ENCODE data around the gene HMBS. TPM values are rescaled to one million over a fixed set of nuclear protein-coding genes. Genes with fewer than 3 reads are reported as not detected.
A peak's percentile ranks its signal among the peaks of the same experiment; 100 is the strongest.
"Not testable (repeated sequence)": the region's sequence is repeated elsewhere in the genome, so short reads cannot be mapped to it uniquely, and the experiment has no call there.

The HMBS gene
- total RNA-seq, 2 experiments from 2014 or later, result 17.3 to 18.8 TPM

DNA sequence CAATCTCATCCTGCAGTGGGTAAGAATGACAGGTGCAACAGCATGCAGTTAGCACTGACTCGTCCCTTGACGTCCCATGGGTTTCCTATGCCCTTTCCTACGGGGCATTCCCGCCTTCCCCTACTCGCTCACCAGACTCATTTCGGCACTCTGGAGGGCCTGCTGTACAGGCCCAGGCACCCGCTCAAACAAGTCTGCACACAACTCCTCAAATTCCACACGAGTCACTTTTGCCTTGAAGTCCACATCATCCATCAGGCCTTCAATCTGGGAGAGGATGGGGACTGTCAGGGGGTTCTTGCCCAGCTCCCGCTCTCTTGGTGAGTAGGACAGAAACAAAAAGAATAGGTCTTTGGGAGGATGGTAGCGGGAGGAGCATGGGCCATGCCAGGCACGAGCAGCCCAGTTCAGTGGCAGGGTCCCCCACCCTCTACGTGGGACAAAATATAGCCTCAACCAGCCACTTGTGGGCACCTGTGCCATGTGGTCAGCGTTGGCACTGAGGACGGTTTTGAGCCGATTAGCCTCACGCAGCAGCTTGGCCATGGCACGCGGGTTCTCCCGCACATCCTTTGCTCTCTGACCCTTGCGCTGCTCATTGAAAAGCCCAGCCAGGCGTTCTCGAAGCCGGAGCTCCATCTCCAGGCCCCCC lies 32.4 kb upstream of the HMBS start:
- H3K4me3 Mint-ChIP-seq, result no peak overlapping the region

GRCh38 chr11:119054418-119054817 lies 30.3 kb upstream of the HMBS start:
- Mint-ChIP-seq H3K4me1 (peaks cover 65% of the 10 kb centered on the region), H3K36me3 (ENCODE audit: low read depth) (peaks cover 61% of the 10 kb centered on the region), H3K4me3 (no peak overlapping the region), H3K27ac (no peak overlapping the region), H3K9me3 (no peaks in the 10 kb centered on the region), H3K27me3 (no peaks in the 10 kb centered on the region)
- DNase-seq, result no peak
- ChIA-PET CTCF (interaction anchor here (1.0 to 3.1 kb wide), 4 partner anchors 13 to 36 kb away, joined by 3 to 21 read pairs (median 6); partner anchors contain the start of genes HMBS, RPS25, SLC37A4 and TRAPPC4), POLR2A (interaction anchor here (0.6 to 5.8 kb wide), 5 partner anchors 12 to 57 kb away, joined by 3 to 82 read pairs (median 7); partner anchors contain the start of genes CENATAC and VPS11)

More for the DNA sequence above, 32.4 kb upstream of the HMBS start:
- H3K27me3 Mint-ChIP-seq, result no peaks in the 10 kb centered on the region
- ChIA-PET CTCF (no interaction called here), POLR2A (interaction anchor here (1.1 to 2.1 kb wide), 3 partner anchors 8 to 42 kb away, joined by 3 to 5 read pairs (median 4); no protein-coding TSS in a partner anchor)
- H3K36me3 Mint-ChIP-seq (ENCODE audit: low read depth), result peaks cover 78% of the 10 kb centered on the region
- no peak for DNase-seq
- no peaks in the 10 kb centered on the region for H3K9me3 Mint-ChIP-seq
- H3K4me1 Mint-ChIP-seq, result peaks cover 56% of the 10 kb centered on the region
- H3K27ac Mint-ChIP-seq, result peak overlapping the region; percentile 47

DNA sequence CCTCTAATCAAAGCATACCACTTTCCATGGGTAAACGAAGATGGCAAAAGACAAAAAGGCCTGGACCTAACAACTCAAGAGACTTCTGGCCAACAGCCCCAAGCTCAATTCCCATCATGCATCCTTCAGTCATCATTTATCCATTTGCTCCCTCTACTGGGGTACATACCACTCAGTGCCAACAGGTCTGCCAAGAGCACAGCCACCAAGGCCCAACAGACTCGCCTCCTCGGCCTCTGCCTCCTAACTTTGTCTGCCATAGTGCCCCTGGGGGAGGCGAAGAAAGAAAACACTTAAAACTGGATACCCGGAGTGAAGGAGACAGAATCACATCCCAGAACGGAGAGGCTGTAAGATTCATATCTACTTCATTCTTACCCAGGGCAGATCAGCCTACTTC lies 28.8 kb upstream of the HMBS start:
- Mint-ChIP-seq H3K4me3 (peak overlapping the region; percentile 95), H3K4me1 (peaks cover 60% of the 10 kb centered on the region), H3K27me3 (no peaks in the 10 kb centered on the region), H3K36me3 (ENCODE audit: low read depth) (peaks cover 52% of the 10 kb centered on the region), H3K9me3 (no peaks in the 10 kb centered on the region), H3K27ac (peak overlapping the region; percentile 79)
- CTCF ChIA-PET, result interaction anchor here (0.6 to 3.1 kb wide), 21 partner anchors 9 to 265 kb away, joined by 3 to 21 read pairs (median 4); partner anchors contain the start of genes C2CD2L, DPAGT1, HMBS and RPS25
- POLR2A ChIA-PET, result interaction anchor here (0.8 to 5.8 kb wide), 29 partner anchors 9 to 268 kb away, joined by 3 to 82 read pairs (median 6); partner anchors contain the start of genes C2CD2L, CENATAC, DDX6 and DPAGT1
- DNase-seq, result no peak

- CTCF ChIA-PET, result interaction anchor here (0.6 to 3.1 kb wide), 22 partner anchors 9 to 265 kb away, joined by 3 to 21 read pairs (median 4); partner anchors contain the start of genes C2CD2L, DPAGT1, HMBS and RPS25
- H3K27ac Mint-ChIP-seq, result peak overlapping the region; percentile 91
- H3K9me3 Mint-ChIP-seq, result no peaks in the 10 kb centered on the region
- H3K4me3 Mint-ChIP-seq, result peak overlapping the region; percentile 95
- POLR2A ChIA-PET, result interaction anchor here (0.8 to 5.8 kb wide), 31 partner anchors 9 to 268 kb away, joined by 3 to 82 read pairs (median 5); partner anchors contain the start of genes C2CD2L, CENATAC, DDX6 and DPAGT1
- H3K4me1 Mint-ChIP-seq, result peaks cover 56% of the 10 kb centered on the region
- peak; percentile 52 for DNase-seq
- H3K36me3 Mint-ChIP-seq (ENCODE audit: low read depth), result peaks cover 46% of the 10 kb centered on the region
- no peaks in the 10 kb centered on the region for H3K27me3 Mint-ChIP-seq
These were observed 28.2 kb upstream of the HMBS start for GRCh38 chr11:119056421-119056999.

DNA sequence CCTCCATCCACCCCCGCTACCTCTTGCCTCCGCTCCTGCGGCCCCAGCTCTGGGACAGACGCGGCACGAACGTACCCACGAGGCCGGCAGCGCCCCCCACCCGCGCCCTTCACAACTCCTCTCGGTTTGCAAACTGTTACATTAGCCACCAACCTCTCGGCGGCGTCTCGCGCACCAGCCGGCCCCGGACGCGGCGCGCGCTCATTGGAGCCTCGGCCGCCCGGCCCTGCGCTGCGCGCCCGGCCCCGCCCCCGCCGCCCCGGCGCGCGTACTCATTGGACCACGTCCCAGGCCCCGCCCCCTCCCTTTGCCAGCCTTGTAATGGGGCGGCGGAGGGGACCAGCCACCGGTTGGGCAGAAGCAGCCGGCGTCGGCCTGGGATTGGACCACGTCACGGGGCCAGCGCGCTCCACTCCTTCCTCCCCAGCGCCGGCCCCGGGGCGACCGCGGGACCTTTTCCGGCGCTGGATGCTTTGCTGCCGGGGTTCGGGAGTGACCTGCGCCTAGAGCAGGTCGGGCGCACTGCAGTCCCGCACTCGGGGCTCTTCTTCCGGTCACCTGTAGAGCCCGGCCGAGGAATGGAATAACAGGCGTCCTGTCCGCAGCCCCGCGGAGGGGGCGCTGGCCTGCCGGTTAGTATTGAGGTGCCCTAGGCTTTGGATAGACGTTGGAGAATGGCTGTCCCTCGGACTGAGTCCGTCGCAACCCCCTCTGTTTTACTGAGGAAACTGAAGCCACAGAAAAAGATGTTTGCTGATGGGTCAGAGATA lies 27.5 kb upstream of the HMBS start, which contains the start of gene HYOU1:
HYOU1 (minus strand) TSS at position 206 of the 770 bp plus-strand sequence. CDS start 1,045 bp downstream, outside the sequence.
- Mint-ChIP-seq H3K4me1 (peaks cover 52% of the 10 kb centered on the region), H3K27ac (peak within 1 kb of the TSS; percentile 91), H3K27me3 (no peaks in the 10 kb centered on the region), H3K9me3 (no peaks in the 10 kb centered on the region), H3K36me3 (ENCODE audit: low read depth) (peaks cover 41% of the 10 kb centered on the region), H3K4me3 (peak within 1 kb of the TSS; percentile 95)
- CTCF ChIA-PET, result interaction anchor here (0.6 to 3.1 kb wide), 17 partner anchors 8 to 216 kb away, joined by 3 to 21 read pairs (median 4); partner anchors contain the start of genes DPAGT1, HMBS, NLRX1 and RPS25
- POLR2A ChIA-PET, result interaction anchor here (0.7 to 5.8 kb wide), 31 partner anchors 10 to 269 kb away, joined by 3 to 82 read pairs (median 4); partner anchors contain the start of genes CENATAC, DDX6, DPAGT1 and HINFP
- DNase-seq, result peak; percentile 99

- Mint-ChIP-seq H3K36me3 (ENCODE audit: low read depth) (peaks cover 23% of the 10 kb centered on the region), H3K4me1 (peaks cover 39% of the 10 kb centered on the region)
- H3K27ac Mint-ChIP-seq, H3K9me3 Mint-ChIP-seq, H3K27me3 Mint-ChIP-seq, H3K4me3 Mint-ChIP-seq, CTCF ChIA-PET, DNase-seq, POLR2A ChIA-PET: not testable (repeated sequence)
These were observed 25.6 kb upstream of the HMBS start for GRCh38 chr11:119059128-119059527.

GRCh38 chr11:119061256-119061655 lies 23.4 kb upstream of the HMBS start:
- Mint-ChIP-seq H3K4me1 (peaks cover 31% of the 10 kb centered on the region), H3K4me3 (no peak overlapping the region), H3K36me3 (ENCODE audit: low read depth) (peaks cover 4% of the 10 kb centered on the region), H3K9me3 (no peaks in the 10 kb centered on the region), H3K27ac (no peak overlapping the region), H3K27me3 (no peaks in the 10 kb centered on the region)
- POLR2A ChIA-PET, result interaction anchor here (0.9 to 2.2 kb wide), 3 partner anchors 31 to 43 kb away, joined by 3 to 6 read pairs (median 5); partner anchors contain the start of gene RPS25
- no peak for DNase-seq
- CTCF ChIA-PET, result interaction anchor here (0.8 kb wide), 1 partner anchor 135 kb away, joined by 3 read pairs; no protein-coding TSS in a partner anchor

- H3K4me1 Mint-ChIP-seq, result peaks cover 36% of the 10 kb centered on the region
- H3K36me3 Mint-ChIP-seq (ENCODE audit: low read depth), result peaks cover 5% of the 10 kb centered on the region
- H3K4me3 Mint-ChIP-seq, result no peak overlapping the region
- no peak overlapping the region for H3K27ac Mint-ChIP-seq
- ChIA-PET CTCF (interaction anchor here (0.8 kb wide), 1 partner anchor 33 kb away, joined by 3 read pairs; no protein-coding TSS in a partner anchor), POLR2A (interaction anchor here (0.7 to 2.2 kb wide), 4 partner anchors 30 to 163 kb away, joined by 4 to 6 read pairs (median 5); no protein-coding TSS in a partner anchor)
- H3K27me3 Mint-ChIP-seq, result no peaks in the 10 kb centered on the region
- H3K9me3 Mint-ChIP-seq, result no peaks in the 10 kb centered on the region
- DNase-seq, result no peak
These were observed 21.9 kb upstream of the HMBS start for GRCh38 chr11:119062779-119063178.

GRCh38 chr11:119065369-119065768 lies 19.3 kb upstream of the HMBS start:
- Mint-ChIP-seq H3K27me3 (no peaks in the 10 kb centered on the region), H3K4me3 (peak overlapping the region; percentile 17), H3K27ac (peak overlapping the region; percentile 28), H3K4me1 (peaks cover 41% of the 10 kb centered on the region), H3K9me3 (no peaks in the 10 kb centered on the region), H3K36me3 (ENCODE audit: low read depth) (peaks cover 14% of the 10 kb centered on the region)
- ChIA-PET CTCF (interaction anchor here (0.7 to 1.2 kb wide), 5 partner anchors 9 to 273 kb away, joined by 3 to 7 read pairs (median 3); a partner anchor contains a TSS), POLR2A (interaction anchor here (0.5 to 4.7 kb wide), 5 partner anchors 9 to 141 kb away, joined by 3 to 105 read pairs (median 4); partner anchors contain the start of genes CBL, HMBS and HYOU1)
- DNase-seq, result peak; percentile 65

DNA sequence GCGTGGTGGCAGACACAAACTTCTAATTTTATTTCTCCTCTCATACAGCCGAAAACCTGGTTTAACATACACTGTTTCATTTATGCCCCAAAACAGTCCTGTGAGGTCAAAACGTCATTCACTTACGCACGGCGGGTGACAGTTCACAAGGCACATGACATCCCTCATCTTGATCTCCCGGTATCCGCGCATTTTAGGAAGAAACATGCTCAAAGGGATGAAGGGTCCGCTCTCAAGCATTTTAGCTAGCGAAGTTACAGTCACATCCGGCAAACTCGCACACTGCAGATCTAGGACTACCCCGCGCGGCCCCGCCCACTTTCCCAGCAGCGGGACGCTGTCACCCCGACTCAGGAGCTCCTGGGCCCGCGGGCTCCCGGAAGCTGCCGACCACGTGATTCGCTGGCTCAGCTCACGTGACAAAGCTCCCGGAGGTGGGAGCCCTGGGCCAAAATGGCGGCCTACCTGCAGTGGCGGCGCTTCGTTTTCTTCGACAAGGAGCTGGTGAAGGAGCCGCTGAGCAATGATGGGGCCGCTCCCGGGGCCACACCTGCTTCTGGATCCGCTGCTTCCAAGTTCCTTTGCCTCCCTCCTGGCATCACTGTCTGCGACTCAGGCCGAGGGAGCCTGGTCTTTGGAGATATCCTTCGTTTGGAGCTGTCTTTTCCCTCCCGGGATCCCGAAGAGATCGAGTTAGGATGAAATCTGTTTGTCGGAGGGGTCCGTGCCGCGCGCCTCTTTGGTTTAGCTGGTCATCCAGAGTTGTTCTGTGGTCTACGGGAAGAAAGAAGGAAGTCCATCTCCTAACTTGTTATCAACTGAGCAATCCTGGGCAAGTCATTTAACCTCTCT lies 17.1 kb upstream of the HMBS start, which contains the start of gene VPS11:
VPS11 (plus strand) TSS at position 448 of the 852 bp plus-strand sequence; CDS start at position 454, 6 bp downstream.
- H3K9me3 Mint-ChIP-seq, result no peaks in the 10 kb centered on the region

GRCh38 chr11:119077839-119078238 lies 6.8 kb upstream of the HMBS start:
- H3K4me3 Mint-ChIP-seq, result no peak overlapping the region
- POLR2A ChIA-PET, result interaction anchor here (0.8 to 2.9 kb wide), 2 partner anchors 10 to 22 kb away, joined by 3 to 14 read pairs; partner anchors contain the start of gene VPS11
- H3K9me3 Mint-ChIP-seq, result no peaks in the 10 kb centered on the region
- CTCF ChIA-PET, result no interaction called here
- no peak overlapping the region for H3K27ac Mint-ChIP-seq
- H3K4me1 Mint-ChIP-seq, result no peaks in the 10 kb centered on the region
- no peaks in the 10 kb centered on the region for H3K27me3 Mint-ChIP-seq
- no peak for DNase-seq
- peaks cover 56% of the 10 kb centered on the region for H3K36me3 Mint-ChIP-seq (ENCODE audit: low read depth)

More for the DNA sequence above, 17.1 kb upstream of the HMBS start, which contains the start of gene VPS11:
- ChIA-PET CTCF (interaction anchor here (0.5 to 2.7 kb wide), 24 partner anchors 10 to 314 kb away, joined by 3 to 21 read pairs (median 6); partner anchors contain the start of genes C2CD2L, CBL, DPAGT1 and HMBS), POLR2A (interaction anchor here (0.6 to 4.7 kb wide), 30 partner anchors 11 to 496 kb away, joined by 3 to 105 read pairs (median 6); partner anchors contain the start of genes C2CD2L, CBL, CENATAC and DDX6)
- Mint-ChIP-seq H3K36me3 (ENCODE audit: low read depth) (peaks cover 27% of the 10 kb centered on the region), H3K4me1 (peaks cover 39% of the 10 kb centered on the region), H3K4me3 (peak within 1 kb of the TSS; percentile 98), H3K27me3 (no peaks in the 10 kb centered on the region), H3K27ac (peak within 1 kb of the TSS; percentile 98)
- peak; percentile 98 for DNase-seq

All from activated CD4-positive, alpha-beta memory T cell treated with anti-CD3 and anti-CD28 coated beads, Interleukin-2, amount 10 ng/mL, durations not matched to agents 7 days and 5 days (primary cell).